GM11168 (cell line): ENCODE data around the gene ATXN7L1.
"Not testable (repeated sequence)": the region's sequence is repeated elsewhere in the genome, so short reads cannot be mapped to it uniquely, and the experiment has no call there.

Source experiments
- in situ Hi-C: fragments of 300-500 bp; cut with MboI; formaldehyde crosslinking; loops from one replicate; pipeline ENCODE4 v1.12.0; 2022; ENCODE audit warnings: low sequenced_read_pairs; ENCODE audit not compliant: unreplicated experiment

Gene ATXN7L1

GRCh38 chr7:105602325-105603305 lies 273.8 kb downstream of the ATXN7L1 start:
- in situ Hi-C loops: no loop called here

GRCh38 chr7:105600720-105601550 lies 275.5 kb downstream of the ATXN7L1 start:
- in situ Hi-C loops: no loop called here

GRCh38 chr7:105599551-105599950 lies 276.8 kb downstream of the ATXN7L1 start:
- in situ Hi-C loops: no loop called here

- in situ Hi-C loops: not testable (repeated sequence)
Measured at GRCh38 chr7:105599080-105599479, 277.3 kb downstream of the ATXN7L1 start.

GRCh38 chr7:105596866-105597265 lies 279.5 kb downstream of the ATXN7L1 start:
- in situ Hi-C loops: no loop called here

- in situ Hi-C loops: no loop called here
Measured at GRCh38 chr7:105594034-105594433, 282.4 kb downstream of the ATXN7L1 start.

- in situ Hi-C loops: no loop called here
Measured at GRCh38 chr7:105591522-105591921, 284.9 kb downstream of the ATXN7L1 start.

GRCh38 chr7:105590793-105591192 lies 285.6 kb downstream of the ATXN7L1 start:
- in situ Hi-C loops: no loop called here

- in situ Hi-C loops: no loop called here
Measured at GRCh38 chr7:105589356-105590077, 286.9 kb downstream of the ATXN7L1 start.

- in situ Hi-C loops: no loop called here
Measured at GRCh38 chr7:105587909-105588635, 288.3 kb downstream of the ATXN7L1 start.

- in situ Hi-C loops: no loop called here
Measured at GRCh38 chr7:105585850-105586500, 290.4 kb downstream of the ATXN7L1 start.

GRCh38 chr7:105584165-105584564 lies 292.2 kb downstream of the ATXN7L1 start:
- in situ Hi-C loops: no loop called here

- in situ Hi-C loops: no loop called here
Measured at GRCh38 chr7:105583061-105583460, 293.3 kb downstream of the ATXN7L1 start.

- in situ Hi-C loops: no loop called here
Measured at GRCh38 chr7:105581066-105581811, 295.2 kb downstream of the ATXN7L1 start, which contains the start of gene EFCAB10. Gene EFCAB10 (minus strand): TSS chr7:105581493. CDS start chr7:105581463, 30 bp downstream.

GRCh38 chr7:105580022-105580740 lies 296.2 kb downstream of the ATXN7L1 start:
- in situ Hi-C loops: no loop called here

GRCh38 chr7:105578496-105578895 lies 297.9 kb downstream of the ATXN7L1 start:
- in situ Hi-C loops: no loop called here

GRCh38 chr7:105577251-105577650 lies 299.1 kb downstream of the ATXN7L1 start:
- in situ Hi-C loops: no loop called here

- in situ Hi-C loops: no loop called here
Measured at GRCh38 chr7:105571891-105572290, 304.5 kb downstream of the ATXN7L1 start.
